ENCODE results near the gene ANKRD61.
"Not testable (repeated sequence)": the region's sequence is repeated elsewhere in the genome, so short reads cannot be mapped to it uniquely, and the experiment has no call there.

The ANKRD61 gene

DNA sequence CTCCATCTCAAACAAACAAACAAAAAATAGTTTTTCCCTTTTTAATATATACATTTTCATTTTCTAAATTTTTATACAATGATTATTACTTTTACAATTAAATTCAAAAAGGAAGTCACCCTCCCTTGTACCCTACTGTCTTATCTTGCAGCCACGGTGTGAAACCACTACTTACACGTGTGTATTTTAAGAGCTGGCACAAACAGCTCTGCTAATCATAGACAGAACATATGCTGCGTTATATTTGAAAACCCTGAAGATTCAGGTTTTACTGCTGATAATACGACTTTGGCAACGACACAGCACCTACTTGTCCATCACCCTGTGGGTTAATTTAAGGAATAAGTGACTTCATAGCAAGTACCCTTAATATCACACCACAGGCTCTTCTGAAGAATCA lies 991 bp downstream of the ANKRD61 start:
- DNase-seq, result peak; percentile 95

DNA sequence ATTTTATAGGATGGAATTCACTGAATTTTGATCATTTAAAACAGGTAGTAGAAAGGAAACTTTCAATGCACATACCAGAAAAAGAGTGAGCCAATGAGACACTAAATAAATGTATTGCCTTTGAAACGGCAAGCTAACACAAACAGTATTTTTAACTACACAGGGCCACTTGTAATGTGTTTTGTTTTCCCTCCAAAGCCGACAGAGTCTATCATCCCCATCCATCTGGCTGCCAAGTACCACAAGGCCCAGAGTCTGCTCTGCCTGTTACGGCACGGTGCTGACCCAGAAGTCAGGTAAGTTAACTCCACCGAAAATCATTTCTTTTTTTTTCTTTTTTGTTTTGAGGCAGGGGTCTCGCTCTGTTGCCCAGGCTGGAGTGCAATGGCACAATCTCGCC lies 1.5 kb downstream of the ANKRD61 start:
- peak; percentile 36 for DNase-seq

DNA sequence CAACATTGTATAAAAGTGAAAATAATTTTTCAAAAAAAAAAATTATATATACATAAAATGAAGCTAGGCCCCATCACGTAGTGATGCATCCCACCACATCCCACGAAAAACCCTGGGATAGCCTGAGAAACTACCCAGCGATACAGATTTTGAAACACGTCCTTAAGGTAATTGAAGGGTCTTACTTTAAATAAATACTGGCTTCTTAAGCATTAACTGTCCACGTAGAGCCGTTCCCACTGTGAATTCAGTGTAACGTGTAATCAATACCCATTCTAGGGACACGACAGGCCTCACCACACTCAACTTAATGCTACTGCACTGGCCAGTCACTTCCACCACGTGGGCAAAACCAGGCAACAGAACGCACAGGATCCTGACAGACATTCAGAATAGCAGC lies 4.0 kb downstream of the ANKRD61 start:
- no peak for DNase-seq

DNA sequence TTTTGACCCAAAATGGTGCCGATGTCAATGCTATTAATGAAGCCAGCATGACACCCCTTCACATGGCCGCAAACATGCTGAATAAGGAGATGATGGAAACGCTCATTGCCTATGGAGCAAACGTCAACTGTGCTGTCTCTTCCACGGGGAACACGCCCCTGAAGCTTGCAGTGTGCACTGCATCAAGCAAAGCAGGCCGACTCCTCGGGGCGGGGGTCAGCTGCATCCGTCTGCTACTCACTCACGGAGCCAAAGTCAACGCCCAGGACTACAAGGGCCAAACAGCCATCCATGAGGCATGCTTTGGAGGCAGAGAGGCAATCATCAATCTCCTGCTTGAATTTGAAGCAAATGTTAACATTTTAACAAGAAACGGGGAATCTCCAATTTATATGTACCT lies 4.5 kb downstream of the ANKRD61 start:
- DNase-seq, result no peak

DNA sequence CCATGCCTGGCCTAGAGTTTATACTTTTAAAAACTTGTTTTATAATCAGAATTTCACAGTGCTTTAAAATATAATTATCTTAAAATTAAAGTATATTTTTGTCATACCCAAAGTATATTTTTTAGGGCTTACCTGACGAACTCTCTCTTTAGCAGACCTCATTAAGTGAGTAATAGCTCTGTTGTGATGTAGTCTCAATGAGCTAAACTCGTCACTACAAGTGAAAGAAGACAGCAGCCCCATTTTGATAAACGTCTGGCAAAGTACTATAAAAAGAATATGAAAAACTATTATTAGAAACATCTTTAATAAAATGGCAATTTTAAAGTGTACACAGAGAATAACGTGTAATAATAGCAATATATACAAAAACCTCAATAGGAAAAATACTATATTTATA lies 18.6 kb downstream of the ANKRD61 start:
- DNase-seq, result no peak

GRCh38 chr7:6051185-6051584 lies 20.0 kb downstream of the ANKRD61 start:
- DNase-seq, result not testable (repeated sequence)

- DNase-seq, result peak; percentile 92
These were observed 25.4 kb downstream of the ANKRD61 start for GRCh38 chr7:6056616-6057015.

GRCh38 chr7:6057316-6058129 lies 26.3 kb downstream of the ANKRD61 start:
- DNase-seq, result no peak

DNA sequence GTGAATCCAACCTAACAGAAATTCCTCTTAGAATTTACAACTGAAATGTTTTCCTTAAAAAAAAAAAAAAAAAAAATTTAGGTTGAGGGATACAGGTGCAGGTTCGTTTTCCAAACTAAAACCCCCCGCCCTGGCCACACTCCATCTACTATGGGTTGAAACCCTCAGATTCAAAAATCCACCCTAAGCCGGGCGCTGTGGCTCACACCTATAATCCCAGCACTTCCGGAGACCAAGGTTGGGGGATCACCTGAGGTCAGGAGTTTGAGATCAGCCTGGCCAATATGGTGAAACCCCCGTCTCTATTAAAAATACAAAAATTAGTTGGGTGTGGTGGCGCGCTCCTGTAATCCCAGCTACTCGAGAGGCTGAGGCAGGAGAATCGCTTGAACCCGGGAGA lies 28.8 kb downstream of the ANKRD61 start:
- DNase-seq, result not testable (repeated sequence)

GRCh38 chr7:6071406-6071805 lies 40.2 kb downstream of the ANKRD61 start:
- DNase-seq, result no peak

GRCh38 chr7:6074612-6075380 lies 43.6 kb downstream of the ANKRD61 start:
- DNase-seq, result peak; percentile 18

GRCh38 chr7:6078548-6078947 lies 47.4 kb downstream of the ANKRD61 start:
- peak; percentile 51 for DNase-seq

DNA sequence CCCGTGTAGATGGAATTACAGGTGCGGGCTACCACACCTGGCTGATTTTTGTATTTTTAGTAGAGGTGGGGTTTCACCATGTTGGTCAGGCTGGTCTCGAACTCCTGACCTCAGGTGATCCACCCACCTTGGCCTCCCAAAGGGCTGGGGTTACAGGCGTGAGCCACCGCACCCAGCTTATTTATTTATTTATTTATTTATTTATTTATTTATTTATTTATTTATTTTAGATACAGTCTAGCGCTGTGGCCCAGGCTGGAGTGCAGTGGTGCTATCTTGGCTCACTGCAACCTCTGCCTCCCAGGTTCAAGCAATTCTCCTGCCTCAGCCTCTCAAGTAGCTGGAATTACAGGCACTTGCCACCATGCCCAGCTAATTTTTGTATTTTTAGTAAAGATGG lies 51.9 kb downstream of the ANKRD61 start:
- DNase-seq, result not testable (repeated sequence)

Data from hematopoietic multipotent progenitor cell treated with erythropoietin and hydrocortisone succinate and interleukin-3 and kit ligand, for 4 days (in vitro differentiated cells).